C4-2B (cell line): Measurements from ENCODE around the gene PCSK1N.
"Not testable (repeated sequence)": the region's sequence is repeated elsewhere in the genome, so short reads cannot be mapped to it uniquely, and the experiment has no call there.

ENCODE experiments used
- H3K27ac ChIP-seq: fragments of 450-650 bp; 2 replicates; pipeline ENCODE4 v1.5.1; 2017
- CTCF ChIP-seq: fragments of 450-650 bp; conservative IDR thresholded peaks from 2 replicates; pipeline ENCODE4 v1.5.1; 2017; ENCODE audit warnings: mild to moderate bottlenecking
- ZFX ChIP-seq: fragments of 450-650 bp; IDR thresholded peaks from 2 replicates; pipeline ENCODE4 v1.6.1; 2017

The PCSK1N gene

GRCh38 chrX:48835524-48836329 lies at the start of gene PCSK1N:
Gene PCSK1N (minus strand): TSS chrX:48835610. CDS start chrX:48835532, 78 bp downstream.
- peak within 1 kb of the TSS; percentile 20; the same call in 1 of the 2 replicates for H3K27ac ChIP-seq
- no peak for TF ChIP-seq CTCF
- TF ChIP-seq ZFX = no peak

GRCh38 chrX:48883729-48884128 lies 48.3 kb upstream of the PCSK1N start:
- TF ChIP-seq CTCF (no peak), ZFX (no peak)

GRCh38 chrX:48876944-48877343 lies 41.5 kb upstream of the PCSK1N start:
- not testable (repeated sequence) for H3K27ac ChIP-seq

More at GRCh38 chrX:48883729-48884128, 48.3 kb upstream of the PCSK1N start:
- no peak overlapping the region for H3K27ac ChIP-seq

- H3K27ac ChIP-seq = not testable (repeated sequence)
Measured at GRCh38 chrX:48872017-48872416, 36.6 kb upstream of the PCSK1N start.

- H3K27ac ChIP-seq = no peak overlapping the region
- TF ChIP-seq ZFX = no peak
- no peak for TF ChIP-seq CTCF
Measured at GRCh38 chrX:48864210-48864609, 28.8 kb upstream of the PCSK1N start.

GRCh38 chrX:48854898-48855297 lies 19.5 kb upstream of the PCSK1N start:
- TF ChIP-seq ZFX = no peak
- 0 out of 2 replicates have a peak, but pooled peaks have one; percentile 12 for TF ChIP-seq CTCF
- H3K27ac ChIP-seq = no peak overlapping the region

- not testable (repeated sequence) for H3K27ac ChIP-seq
Measured at GRCh38 chrX:48854121-48854804, 18.9 kb upstream of the PCSK1N start.

- not testable (repeated sequence) for H3K27ac ChIP-seq
Measured at GRCh38 chrX:48853494-48853893, 18.1 kb upstream of the PCSK1N start.

GRCh38 chrX:48852857-48853256 lies 17.4 kb upstream of the PCSK1N start:
- TF ChIP-seq CTCF (no peak), ZFX (no peak)
- no peak overlapping the region for H3K27ac ChIP-seq
